HG03045 (cell line): ENCODE data around the gene OR4D10.
"Not testable (repeated sequence)": the region's sequence is repeated elsewhere in the genome, so short reads cannot be mapped to it uniquely, and the experiment has no call there.

ENCODE experiments used
- ATAC-seq: cut with Tn5 transposase; IDR thresholded peaks from one replicate; pipeline ENCODE4 v1.9.1; 2021; ENCODE audit warnings: mild to moderate bottlenecking, moderate library complexity; ENCODE audit not compliant: unreplicated experiment

Gene OR4D10

DNA sequence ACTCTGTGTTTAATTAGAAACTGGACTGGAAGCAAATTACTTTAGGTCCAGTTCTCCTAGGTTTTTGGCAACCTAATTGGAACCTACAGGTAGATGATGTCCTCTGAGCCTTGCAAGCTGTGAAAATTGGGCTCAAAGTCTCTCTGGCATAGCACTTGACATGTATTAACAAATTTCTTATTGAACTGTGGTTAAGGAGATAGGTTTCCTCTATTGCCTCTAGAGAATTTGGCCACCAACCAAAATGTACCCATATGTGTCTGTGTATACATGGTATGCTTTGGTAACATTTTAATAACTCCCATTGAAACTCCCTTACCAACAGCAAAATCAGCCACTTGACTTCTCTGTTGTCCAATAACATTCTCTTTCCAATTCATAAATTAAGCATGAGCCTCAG lies at the start of gene OR4D10:
TSS of gene OR4D10 (plus strand) at position 301 of the 400 bp plus-strand sequence. CDS start 4,115 bp downstream, outside the sequence.
- no peak for ATAC-seq

- ATAC-seq: no peak
These were observed 49.3 kb upstream of the OR4D10 start for GRCh38 chr11:59423835-59424234.

DNA sequence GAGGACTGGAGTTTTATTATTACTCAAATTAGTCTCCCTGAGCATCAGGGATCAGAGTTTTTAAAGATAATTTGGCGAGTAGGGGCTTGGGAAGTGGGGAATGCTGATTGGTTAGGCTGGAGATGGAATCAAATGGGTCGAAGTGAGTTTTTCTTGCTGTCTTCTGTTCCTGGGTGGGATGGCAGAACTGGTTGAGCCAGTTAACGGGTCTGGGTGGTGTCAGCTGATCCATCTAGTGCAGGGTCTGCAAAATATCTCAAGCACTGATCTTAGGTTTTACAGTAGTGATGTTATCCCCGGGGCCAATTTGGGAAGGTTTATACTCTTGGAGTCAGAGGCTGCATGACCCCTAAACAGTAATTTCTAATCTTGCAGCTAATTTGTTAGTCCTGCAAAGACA lies 48.0 kb upstream of the OR4D10 start:
- ATAC-seq: no peak

DNA sequence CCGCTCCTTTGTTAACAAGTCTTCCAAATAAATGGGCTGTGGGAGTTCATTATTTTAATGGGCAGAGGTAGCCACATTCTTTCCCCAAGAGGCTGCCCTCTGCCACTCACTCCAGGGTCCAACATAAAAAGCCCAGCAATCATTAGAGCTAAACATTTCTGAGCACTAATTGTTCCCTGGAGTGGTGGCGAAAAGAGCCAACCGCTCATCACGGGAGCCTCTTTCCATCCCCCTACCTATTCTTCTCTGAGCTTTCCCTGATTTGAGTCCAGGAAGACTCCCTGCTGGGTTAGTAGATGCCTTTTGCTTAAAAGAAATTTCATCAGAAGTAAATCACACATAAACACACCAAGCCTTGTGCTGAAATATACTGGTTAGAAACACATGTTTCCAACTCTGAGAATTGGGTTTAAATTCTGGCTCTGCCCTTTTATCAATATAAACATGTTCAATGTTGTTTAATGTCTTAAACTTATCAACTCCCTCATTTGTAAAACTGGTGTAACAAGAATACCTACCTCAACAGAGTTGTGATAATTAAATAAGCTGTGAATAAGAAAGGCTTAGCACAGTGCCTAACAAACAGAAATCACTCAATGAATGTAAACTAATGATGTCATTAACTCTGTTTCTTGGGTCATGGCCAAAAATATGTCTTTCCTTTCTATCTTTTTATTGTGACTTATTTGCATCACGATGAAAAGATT lies 46.6 kb upstream of the OR4D10 start, which contains the start of gene OR5A2:
TSS of gene OR5A2 (minus strand) at position 53 of the 707 bp plus-strand sequence. CDS start 3,460 bp downstream, outside the sequence.
- no peak for ATAC-seq

DNA sequence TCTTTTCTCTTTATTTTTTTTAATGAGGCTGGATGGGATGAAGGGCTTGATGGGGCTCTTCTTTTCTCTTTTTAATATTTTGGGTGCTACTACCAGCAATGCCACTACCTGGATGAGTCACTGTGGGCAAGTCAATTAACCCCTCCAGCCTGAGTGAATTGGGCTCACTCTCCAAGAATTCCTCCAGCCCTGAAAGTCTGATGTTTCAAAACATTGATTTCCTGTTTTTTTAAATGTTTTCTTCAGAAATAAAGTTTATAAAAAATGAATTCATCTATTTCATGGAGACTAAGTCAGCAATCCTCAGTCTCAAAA lies 46.1 kb upstream of the OR4D10 start:
- no peak for ATAC-seq

DNA sequence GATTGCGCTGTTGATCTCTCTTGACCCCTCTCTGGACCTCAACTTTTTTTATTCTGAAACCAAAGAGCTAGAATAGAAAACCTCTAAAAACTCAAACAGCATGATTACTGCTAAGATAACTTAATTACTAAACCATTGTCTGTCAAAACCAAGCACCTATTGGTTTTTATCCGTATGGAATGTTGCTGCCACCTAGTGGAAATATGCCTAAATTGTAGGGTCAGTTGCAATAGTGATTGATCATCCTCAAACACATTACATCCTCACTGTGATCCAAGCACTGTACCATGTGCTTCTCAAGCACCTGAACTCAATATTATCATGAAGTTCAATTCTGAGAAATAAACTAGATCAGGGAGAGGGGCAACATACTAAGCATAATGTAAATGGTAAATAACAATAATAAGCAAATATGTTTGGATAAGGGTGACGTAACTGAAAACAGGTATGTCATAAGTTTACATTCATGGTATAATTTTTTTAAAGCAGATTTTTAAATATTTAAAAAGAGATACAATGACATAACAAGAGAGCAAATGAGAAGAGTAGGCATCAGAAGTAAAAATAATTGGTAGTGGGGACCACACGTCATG lies 43.1 kb upstream of the OR4D10 start:
- peak; percentile 61 for ATAC-seq

DNA sequence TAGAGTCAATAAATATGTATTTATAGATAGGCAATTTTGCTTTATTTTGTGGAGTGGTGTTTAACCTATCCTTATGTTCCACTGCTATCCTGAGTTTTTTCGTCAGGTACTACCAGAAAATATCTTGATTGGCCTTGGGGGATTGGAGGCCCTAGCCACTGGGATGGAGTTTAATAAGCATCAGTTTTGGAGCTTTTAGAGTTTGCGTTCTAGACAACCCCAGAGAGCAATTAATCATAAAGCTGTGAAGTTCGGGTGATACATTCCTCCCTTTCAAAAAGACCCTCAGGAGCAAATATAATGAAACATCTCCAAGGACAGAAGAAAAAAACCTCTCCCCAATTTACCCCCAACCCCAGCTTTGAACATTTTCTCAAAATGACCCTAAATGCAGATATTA lies 36.9 kb upstream of the OR4D10 start, which contains the start of gene OR5A1:
TSS of gene OR5A1 (plus strand) at position 301 of the 400 bp plus-strand sequence. CDS start 6,700 bp downstream, outside the sequence.
- ATAC-seq: no peak

DNA sequence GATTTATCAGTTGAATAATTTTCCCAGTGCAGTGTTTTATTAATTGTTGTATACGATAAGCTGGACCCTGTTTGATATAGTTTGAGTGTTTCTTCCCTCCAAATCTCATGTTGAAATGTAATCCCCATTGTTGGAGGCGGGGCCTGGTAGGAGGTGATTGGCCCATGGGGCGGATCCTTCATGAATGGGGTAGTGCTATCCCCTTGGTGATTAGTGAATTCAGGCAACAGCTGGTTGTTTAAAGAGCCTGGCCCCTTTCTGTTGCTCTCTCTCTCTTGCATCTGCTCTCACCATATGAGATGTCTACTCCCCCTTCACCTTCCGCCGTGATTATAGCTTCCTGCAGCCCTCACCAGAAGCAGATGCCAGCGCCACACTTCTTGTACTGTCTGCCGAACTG lies 35.3 kb upstream of the OR4D10 start:
- no peak for ATAC-seq

DNA sequence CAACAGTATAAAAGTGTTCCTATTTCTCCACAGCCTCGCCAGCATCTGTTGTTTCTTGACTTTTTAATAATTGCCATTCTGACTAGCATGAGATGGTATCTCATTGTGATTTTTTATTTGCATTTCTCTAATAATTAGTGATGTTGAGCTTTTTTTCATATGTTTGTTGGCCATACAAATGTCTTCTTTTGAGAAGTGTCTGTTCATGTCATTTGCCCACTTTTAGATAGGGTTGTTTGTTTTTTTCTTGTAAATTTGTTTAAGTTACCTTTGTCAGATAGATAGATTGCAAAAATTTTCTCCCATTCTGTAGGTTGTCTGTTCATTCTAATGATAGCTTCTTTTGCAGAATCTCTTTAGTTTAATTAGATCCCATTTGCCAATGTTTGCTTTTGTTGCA lies 27.5 kb upstream of the OR4D10 start:
- ATAC-seq: not testable (repeated sequence)

DNA sequence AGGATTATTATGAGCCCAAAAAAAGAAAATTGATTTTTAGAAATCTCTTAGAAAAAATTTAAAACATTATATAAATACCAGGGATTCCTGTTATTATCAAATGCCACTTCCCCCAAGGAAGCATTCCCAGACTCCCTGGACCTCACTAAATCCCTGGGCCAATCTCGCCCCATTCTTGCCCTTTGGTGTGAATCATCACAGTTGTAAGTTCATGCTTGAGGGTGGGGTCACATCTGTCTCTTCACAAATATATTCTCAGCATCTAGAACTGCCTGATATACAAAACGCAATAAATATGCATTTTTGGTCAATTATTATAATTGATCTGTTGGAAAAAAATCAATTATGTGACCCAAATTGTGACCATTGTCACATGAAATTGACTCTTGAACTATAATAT lies 24.6 kb upstream of the OR4D10 start:
- no peak for ATAC-seq

DNA sequence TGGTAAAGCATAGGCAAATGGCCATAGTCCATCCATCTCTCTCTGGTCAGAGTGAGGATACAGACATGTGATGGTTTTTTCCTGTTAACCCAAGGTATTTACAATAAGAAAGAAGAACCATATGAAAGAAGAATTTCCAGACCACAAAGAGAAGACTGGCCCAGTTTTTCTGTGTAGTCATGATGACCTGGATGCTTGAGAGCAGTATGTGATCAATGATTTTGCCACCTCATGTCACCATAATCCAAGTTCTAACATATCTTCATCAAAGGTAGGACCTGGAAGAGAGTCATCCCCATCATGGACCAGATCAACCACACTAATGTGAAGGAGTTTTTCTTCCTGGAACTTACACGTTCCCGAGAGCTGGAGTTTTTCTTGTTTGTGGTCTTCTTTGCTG lies 16.5 kb upstream of the OR4D10 start, which contains the start of gene OR4D6:
TSS of gene OR4D6 (plus strand) at position 301 of the 400 bp plus-strand sequence. CDS start at position 301, 0 bp downstream.
- no peak for ATAC-seq

DNA sequence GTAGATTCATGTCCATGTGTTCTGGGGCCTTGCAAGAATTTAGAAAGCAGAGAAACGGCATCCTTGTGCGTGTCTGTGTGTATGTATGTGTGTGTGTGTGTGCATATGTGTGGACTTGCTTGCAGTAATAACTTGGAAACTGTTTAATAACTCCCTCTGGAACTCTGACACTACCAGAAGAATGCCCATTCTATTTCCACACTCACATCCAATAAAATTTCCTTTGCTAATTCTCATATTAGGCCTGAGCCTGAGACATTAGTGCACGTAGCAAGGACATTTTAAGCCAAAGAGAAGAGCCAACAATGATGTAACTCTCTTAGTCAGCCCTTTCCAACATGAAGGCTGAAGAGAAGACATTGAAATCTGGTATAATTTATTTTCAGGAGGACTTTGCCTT lies 13.2 kb upstream of the OR4D10 start:
- ATAC-seq: no peak

GRCh38 chr11:59463190-59463641 lies 9.9 kb upstream of the OR4D10 start:
- no peak for ATAC-seq

GRCh38 chr11:59475176-59475575 lies 2.1 kb downstream of the OR4D10 start:
- no peak for ATAC-seq

DNA sequence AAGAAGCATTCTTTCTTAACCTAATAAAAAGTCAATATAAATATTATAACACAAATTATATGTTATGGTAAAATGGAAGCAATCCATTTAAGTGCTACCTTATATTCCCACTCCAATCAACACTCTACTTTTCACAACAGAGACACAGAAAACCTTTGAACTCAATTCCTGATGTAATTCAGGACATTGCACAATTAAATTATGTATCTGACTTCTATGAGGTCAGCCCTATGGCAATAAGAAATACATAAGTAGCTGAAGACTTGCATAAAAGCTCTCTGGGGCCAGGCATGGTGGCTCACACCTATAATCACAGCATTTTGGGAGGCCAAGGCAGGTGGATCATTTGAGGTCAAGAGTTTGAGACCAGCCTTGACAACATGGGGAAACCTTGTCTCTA lies 6.8 kb downstream of the OR4D10 start:
- ATAC-seq: no peak

DNA sequence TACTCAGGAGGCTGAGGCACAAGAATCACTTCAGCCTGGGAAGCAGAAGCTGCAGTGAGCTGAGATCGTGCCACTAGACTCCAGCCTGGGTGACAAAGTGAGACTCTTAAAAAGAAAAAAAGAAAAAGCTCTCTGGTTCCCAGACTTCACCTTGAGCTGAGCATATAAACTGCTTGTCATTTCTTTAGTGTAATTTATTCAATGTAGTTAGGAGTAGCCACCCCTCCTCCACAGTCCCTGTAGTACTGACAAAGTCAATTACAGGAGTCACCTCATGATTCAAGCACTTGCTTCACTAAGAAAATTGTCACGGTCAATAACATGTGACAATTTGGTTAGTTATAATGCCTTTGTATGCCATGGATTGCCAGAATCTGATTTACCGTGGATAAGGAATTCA lies 7.2 kb downstream of the OR4D10 start:
- ATAC-seq: no peak

- no peak for ATAC-seq
These were observed 28.8 kb downstream of the OR4D10 start for GRCh38 chr11:59501931-59502330.

GRCh38 chr11:59503276-59503675 lies 30.2 kb downstream of the OR4D10 start, which contains the start of gene OR4D11:
Gene OR4D11 (plus strand): TSS chr11:59503576. CDS start chr11:59503576, 0 bp downstream.
- ATAC-seq: no peak

GRCh38 chr11:59510941-59511589 lies 38.0 kb downstream of the OR4D10 start, which contains the start of gene OR4D9:
Gene OR4D9 (plus strand): TSS chr11:59511539. CDS start chr11:59514913, 3,374 bp downstream.
- ATAC-seq: no peak

DNA sequence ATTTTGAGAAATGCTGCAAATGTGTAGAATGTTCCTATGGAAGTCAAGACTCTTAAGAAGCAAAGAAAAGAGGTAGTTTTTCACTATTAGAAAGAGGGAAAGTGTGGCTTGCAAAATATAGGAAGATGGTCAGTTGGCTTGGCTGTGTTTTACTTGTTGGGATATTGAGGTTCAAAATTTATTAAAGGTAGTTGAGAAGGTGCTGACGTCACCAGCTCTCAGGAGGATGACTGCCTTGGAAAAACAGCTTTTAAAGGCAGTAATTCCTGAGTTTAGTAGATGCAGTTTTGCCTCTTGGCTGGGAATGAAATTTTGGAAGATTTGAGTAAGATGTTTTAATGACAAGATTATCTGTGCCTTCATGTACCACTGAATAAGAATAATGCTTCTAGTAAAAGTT lies 38.6 kb downstream of the OR4D10 start:
- no peak for ATAC-seq

DNA sequence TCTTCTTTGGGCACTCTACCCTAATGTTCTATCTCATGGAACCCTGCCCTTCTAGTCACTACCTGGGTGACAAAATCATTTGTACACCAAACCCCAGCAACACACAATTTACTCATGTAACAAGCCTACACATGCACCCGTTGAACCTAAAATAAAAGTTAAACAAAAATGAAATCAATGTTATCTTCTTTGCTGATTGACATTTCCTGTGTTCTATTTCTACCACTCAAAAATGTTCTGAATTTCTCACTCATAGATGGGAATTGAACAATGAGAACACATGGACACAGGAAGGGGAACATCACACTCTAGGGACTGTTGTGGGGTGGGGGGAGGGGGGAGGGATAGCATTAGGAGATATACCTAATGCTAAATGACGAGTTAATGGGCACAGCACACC lies 47.0 kb downstream of the OR4D10 start:
- ATAC-seq: not testable (repeated sequence)

DNA sequence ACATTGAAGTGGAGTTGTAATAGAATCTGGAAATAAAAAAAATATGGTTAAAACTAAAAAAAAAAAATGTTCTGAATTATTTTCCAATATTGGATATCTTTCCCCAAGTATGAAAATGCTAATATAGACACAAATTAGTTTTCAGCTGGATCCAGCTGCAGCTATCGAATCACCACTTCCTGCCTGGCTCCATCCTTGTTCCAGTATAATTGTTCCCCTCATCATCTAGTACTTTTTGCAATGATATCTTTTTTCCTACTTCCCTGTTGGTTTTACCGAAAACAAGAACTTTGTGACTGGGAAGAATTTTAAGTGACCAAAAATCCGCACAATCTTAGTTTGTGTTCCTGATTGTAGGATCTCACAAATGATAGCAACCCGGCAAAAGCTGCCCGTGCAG lies 47.6 kb downstream of the OR4D10 start:
- ATAC-seq: no peak
